CD4-positive, alpha-beta memory T cell (primary cell): ENCODE data around the gene KCNAB2. TPM values are rescaled to one million over a fixed set of nuclear protein-coding genes. Genes with fewer than 3 reads are reported as not detected.

Experiments used
- CTCF ChIA-PET: fragments of 350-600 bp; sonication (Branson Sonifier 250); formaldehyde crosslinking; loops from one replicate; lab custom pipeline; 2021; ENCODE audit warnings: inconsistent platforms; ENCODE audit not compliant: partially characterized antibody; lab: Charles Lee
- POLR2A ChIA-PET: fragments of 350-600 bp; sonication (Branson Sonifier 250); formaldehyde crosslinking; loops from one replicate; lab custom pipeline; 2021; ENCODE audit not compliant: partially characterized antibody; lab: Charles Lee
- DNase-seq, 5 donors: peaks; one replicate each; pipeline versions ENCODE4 v3.0.0 to v3.0.0-alpha.2; 2020 to 2022; ENCODE audit warnings: mixed read lengths in 1 of 5
- H3K27ac ChIP-seq: one replicate; pipeline ENCODE4 v1.7.0; 2013; ENCODE audit warnings: low read depth, low read length
- H3K27me3 ChIP-seq: 2 replicates; pipeline ENCODE4 v1.7.0; 2013; ENCODE audit warnings: mild to moderate bottlenecking, low read length, moderate library complexity; ENCODE audit not compliant: insufficient read depth
- H3K36me3 ChIP-seq: 2 replicates; pipeline ENCODE4 v1.7.0; 2013; ENCODE audit warnings: mild to moderate bottlenecking, low read length, moderate library complexity; ENCODE audit not compliant: insufficient read depth
- H3K4me1 ChIP-seq: 2 replicates; pipeline ENCODE4 v1.7.0; 2013; ENCODE audit warnings: mild to moderate bottlenecking, low read length, moderate library complexity; ENCODE audit not compliant: insufficient read depth
- H3K4me3 ChIP-seq, 2 donors: one replicate each; pipeline ENCODE4 v1.7.0; 2013; ENCODE audit warnings: low read length in 2 of 2, mild to moderate bottlenecking in 1 of 2
- H3K9me3 ChIP-seq, 2 donors: one replicate each; pipeline ENCODE4 v1.7.0; 2013; ENCODE audit warnings: low read length in 2 of 2, control low read depth in 1 of 2; ENCODE audit not compliant: control insufficient read depth in 1 of 2
- H3K27ac Mint-ChIP-seq, 7 donors: one replicate each; pipeline ENCODE4 v1.8.0; 2020 to 2021; ENCODE audit warnings: mixed read lengths in 7 of 7, mild to moderate bottlenecking in 6 of 7, inconsistent platforms in 3 of 7, moderate library complexity in 3 of 7
- H3K27me3 Mint-ChIP-seq, 2 donors: one replicate each; pipeline ENCODE4 v1.8.0; 2020 to 2021; ENCODE audit warnings: mixed read lengths in 2 of 2
- H3K36me3 Mint-ChIP-seq, 2 donors: one replicate each; pipeline ENCODE4 v1.8.0; 2020 to 2021; ENCODE audit warnings: mixed read lengths in 2 of 2, inconsistent platforms in 1 of 2, mild to moderate bottlenecking in 1 of 2
- H3K4me1 Mint-ChIP-seq, 4 donors: one replicate each; pipeline ENCODE4 v1.8.0; 2020 to 2021; ENCODE audit warnings: mixed read lengths in 4 of 4, mild to moderate bottlenecking in 1 of 4
- H3K4me3 Mint-ChIP-seq, 8 donors: one replicate each; pipeline ENCODE4 v1.8.0; 2020 to 2021; ENCODE audit warnings: mixed read lengths in 8 of 8, mild to moderate bottlenecking in 7 of 8, moderate library complexity in 6 of 8, inconsistent platforms in 3 of 8
- H3K9me3 Mint-ChIP-seq, 8 donors: one replicate each; pipeline ENCODE4 v1.8.0; 2020 to 2021; ENCODE audit warnings: mixed read lengths in 8 of 8, mild to moderate bottlenecking in 5 of 8, inconsistent platforms in 3 of 8, moderate library complexity in 1 of 8
- intact Hi-C: fragments of 100-400 bp; cut with micrococcal nuclease; formaldehyde crosslinking; loops from one replicate; pipeline ENCODE4 v1.15.1; 2023
- polyA plus RNA-seq, 2 donors: library from polyadenylated mRNA; unstranded; fragments of 300-500 nt; fragmentation: Illumina TruSeq; gene quantifications; one replicate each; pipeline ENCODE4 v1.2.3, GENCODE V29; 2021
- total RNA-seq, 2 experiments: library from RNA; stranded (reverse); gene quantifications; one replicate each; pipeline ENCODE4 v1.2.3, GENCODE V29; 2021

The KCNAB2 gene
- total and polyA plus RNA-seq, 4 experiments from 2014 or later, result 20.9 to 197 (median 121) TPM

GRCh38 chr1:6095511-6096242, 50.0 kb downstream of the KCNAB2 start:
- H3K4me3 Mint-ChIP-seq, result no peak overlapping the region
- H3K9me3 Mint-ChIP-seq, result no peaks in the 10 kb centered on the region
- Histone ChIP-seq H3K4me3 (no peak overlapping the region), H3K9me3 (no peaks in the 10 kb centered on the region), H3K27ac (no peak overlapping the region), H3K4me1 (no peaks in the 10 kb centered on the region), H3K27me3 (no peaks in the 10 kb centered on the region), H3K36me3 (peaks cover 27% of the 10 kb centered on the region)
- no peak for DNase-seq
- CTCF ChIA-PET, result no interaction called here
- no peak overlapping the region for H3K27ac Mint-ChIP-seq
- intact Hi-C loops, result no loop called here
- H3K4me1 Mint-ChIP-seq, result peaks cover 0 to 13% (median 2%) of the 10 kb centered on the region in 4 donors
- peaks cover 25 to 54% of the 10 kb centered on the region in 2 donors for H3K36me3 Mint-ChIP-seq
- no peaks in the 10 kb centered on the region for H3K27me3 Mint-ChIP-seq
- POLR2A ChIA-PET, result interaction anchor here (0.6 kb wide), 1 partner anchor 10 kb away, joined by 3 read pairs; no protein-coding TSS in a partner anchor

- ChIA-PET POLR2A (no interaction called here), CTCF (no interaction called here)
- intact Hi-C loops, result no loop called here
- Mint-ChIP-seq H3K4me1 (peaks cover 3 to 13% (median 3%) of the 10 kb centered on the region in 4 donors), H3K27ac (no peak overlapping the region), H3K4me3 (no peak overlapping the region), H3K27me3 (no peaks in the 10 kb centered on the region), H3K36me3 (peaks cover 19 to 48% of the 10 kb centered on the region in 2 donors), H3K9me3 (no peaks in the 10 kb centered on the region)
- Histone ChIP-seq H3K9me3 (no peaks in the 10 kb centered on the region), H3K27ac (no peak overlapping the region), H3K4me1 (no peaks in the 10 kb centered on the region), H3K36me3 (peaks cover 21% of the 10 kb centered on the region), H3K27me3 (no peaks in the 10 kb centered on the region), H3K4me3 (no peak overlapping the region)
- DNase-seq, result no peak
Measured at GRCh38 chr1:6096243-6097116, 50.8 kb downstream of the KCNAB2 start.

- H3K9me3 Mint-ChIP-seq, result no peaks in the 10 kb centered on the region
- ChIA-PET POLR2A (no interaction called here), CTCF (no interaction called here)
- Histone ChIP-seq H3K4me1 (no peaks in the 10 kb centered on the region), H3K36me3 (peaks cover 21% of the 10 kb centered on the region), H3K9me3 (no peaks in the 10 kb centered on the region), H3K27ac (no peak overlapping the region), H3K4me3 (no peak overlapping the region), H3K27me3 (no peaks in the 10 kb centered on the region)
- peaks cover 3 to 13% (median 3%) of the 10 kb centered on the region in 4 donors for H3K4me1 Mint-ChIP-seq
- peaks cover 19 to 44% of the 10 kb centered on the region in 2 donors for H3K36me3 Mint-ChIP-seq
- no peak for DNase-seq
- intact Hi-C loops, result no loop called here
- H3K4me3 Mint-ChIP-seq, result no peak overlapping the region
- H3K27me3 Mint-ChIP-seq, result no peaks in the 10 kb centered on the region
- peak overlapping the region in 1 of 7 donors; percentile 68 for H3K27ac Mint-ChIP-seq
Measured at GRCh38 chr1:6097117-6097595, 51.5 kb downstream of the KCNAB2 start.

DNA sequence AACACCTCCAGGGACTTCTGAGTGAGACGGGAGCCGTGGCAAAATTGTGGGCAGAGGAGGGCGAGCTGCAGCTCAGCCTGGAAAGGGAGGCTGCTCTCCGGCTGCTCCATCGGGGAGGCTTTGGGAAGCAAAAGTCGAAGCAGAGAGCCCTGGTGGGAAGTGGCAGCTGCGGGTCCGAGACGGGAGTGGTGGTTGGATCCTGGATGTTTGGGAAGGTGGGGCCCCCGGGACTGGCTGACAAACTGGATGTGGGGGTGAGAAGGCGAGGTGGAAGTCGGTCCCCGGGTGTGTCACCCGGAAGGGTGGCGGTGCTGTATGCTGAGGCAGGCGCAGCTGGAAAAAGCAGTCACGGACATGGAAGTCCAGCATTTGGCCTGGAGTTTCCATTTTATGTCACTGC, 52.1 kb downstream of the KCNAB2 start:
- H3K4me3 Mint-ChIP-seq, result peak overlapping the region in 1 of 8 donors; percentile 17
- Histone ChIP-seq H3K4me3 (no peak overlapping the region), H3K4me1 (no peaks in the 10 kb centered on the region), H3K27me3 (no peaks in the 10 kb centered on the region), H3K27ac (no peak overlapping the region), H3K9me3 (no peaks in the 10 kb centered on the region), H3K36me3 (peaks cover 17% of the 10 kb centered on the region)
- H3K27ac Mint-ChIP-seq, result peak overlapping the region in 3 of 7 donors; percentile 29 to 68 (median 52)
- H3K36me3 Mint-ChIP-seq, result peaks cover 19 to 39% of the 10 kb centered on the region in 2 donors
- CTCF ChIA-PET, result no interaction called here
- DNase-seq, result no peak
- peaks cover 3 to 13% (median 3%) of the 10 kb centered on the region in 4 donors for H3K4me1 Mint-ChIP-seq
- intact Hi-C loops, result no loop called here
- no peaks in the 10 kb centered on the region for H3K9me3 Mint-ChIP-seq
- POLR2A ChIA-PET, result no interaction called here
- no peaks in the 10 kb centered on the region for H3K27me3 Mint-ChIP-seq

GRCh38 chr1:6098303-6099215, 52.9 kb downstream of the KCNAB2 start:
- intact Hi-C loops, result no loop called here
- H3K27ac Mint-ChIP-seq, result peak overlapping the region in 3 of 7 donors; percentile 24 to 35 (median 25)
- Histone ChIP-seq H3K36me3 (peaks cover 10% of the 10 kb centered on the region), H3K9me3 (no peaks in the 10 kb centered on the region), H3K27ac (no peak overlapping the region), H3K27me3 (no peaks in the 10 kb centered on the region), H3K4me3 (no peak overlapping the region), H3K4me1 (no peaks in the 10 kb centered on the region)
- H3K27me3 Mint-ChIP-seq, result no peaks in the 10 kb centered on the region
- CTCF ChIA-PET, result no interaction called here
- POLR2A ChIA-PET, result interaction anchor here (0.8 kb wide), 1 partner anchor 342 kb away, joined by 3 read pairs; no protein-coding TSS in a partner anchor
- DNase-seq, result no peak
- H3K4me3 Mint-ChIP-seq, result no peak overlapping the region
- H3K9me3 Mint-ChIP-seq, result no peaks in the 10 kb centered on the region
- peaks cover 19 to 33% of the 10 kb centered on the region in 2 donors for H3K36me3 Mint-ChIP-seq
- H3K4me1 Mint-ChIP-seq, result peaks cover 3 to 13% (median 3%) of the 10 kb centered on the region in 4 donors

DNA sequence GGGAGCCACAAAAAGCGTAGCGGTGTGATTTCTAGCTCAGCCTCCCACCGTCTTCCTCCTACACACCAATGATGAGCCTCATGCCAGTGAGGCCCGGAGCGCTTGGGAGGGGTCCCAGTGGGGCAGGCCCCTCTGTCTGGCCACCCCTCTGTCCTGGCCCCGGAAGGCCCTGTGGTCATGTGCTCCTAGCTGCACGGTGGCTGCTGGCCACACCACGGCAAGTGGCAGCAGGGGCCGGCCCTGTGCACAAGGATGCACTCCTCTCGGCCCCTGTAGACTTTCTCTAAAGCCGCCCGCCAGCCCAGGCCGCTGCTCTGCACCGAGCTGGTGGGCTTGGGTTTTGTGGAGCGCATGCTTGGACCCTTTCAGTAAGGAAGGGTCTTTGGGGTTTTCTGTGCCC, 53.6 kb downstream of the KCNAB2 start:
- no peaks in the 10 kb centered on the region for H3K27me3 ChIP-seq
- Mint-ChIP-seq H3K27ac (peak overlapping the region in 1 of 7 donors; percentile 78), H3K27me3 (no peaks in the 10 kb centered on the region), H3K36me3 (peaks cover 15 to 25% of the 10 kb centered on the region in 2 donors), H3K9me3 (no peaks in the 10 kb centered on the region), H3K4me1 (peaks cover 3 to 13% (median 3%) of the 10 kb centered on the region in 4 donors), H3K4me3 (no peak overlapping the region)
- ChIA-PET CTCF (no interaction called here), POLR2A (interaction anchor here (0.8 kb wide), 1 partner anchor 341 kb away, joined by 3 read pairs; no protein-coding TSS in a partner anchor)
- no peaks in the 10 kb centered on the region for H3K9me3 ChIP-seq
- intact Hi-C loops, result no loop called here
- DNase-seq, result no peak
- H3K27ac ChIP-seq, result no peak overlapping the region
- H3K4me1 ChIP-seq, result no peaks in the 10 kb centered on the region
- peaks cover 6% of the 10 kb centered on the region for H3K36me3 ChIP-seq
- no peak overlapping the region for H3K4me3 ChIP-seq
